GM23338 (cell line): ENCODE data around the gene NQO1.

ENCODE experiments used
- CREB1 ChIP-seq: fragments of 250-450 bp; sonication (Bioruptor Pico); IDR thresholded peaks from 2 replicates; pipeline ENCODE4 v1.5.0; 2020; ENCODE audit warnings: low read depth, mild to moderate bottlenecking, moderate library complexity
- CTCF ChIP-seq, 2 experiments: fragments of 200-600 bp in 1 of 2; sonication (generic) in 1 of 2; conservative IDR thresholded peaks; 2 replicates each; pipeline versions ENCODE4 v1.5.1 to v1.6.1; 2016 to 2017; ENCODE audit warnings: antibody characterized with exemption in 2 of 2, low read depth in 2 of 2, mild to moderate bottlenecking in 2 of 2, moderate library complexity in 1 of 2
- EZH2 ChIP-seq: fragments of 200-600 bp; sonication (generic); IDR thresholded peaks from one replicate; pipeline ENCODE4 v1.8.0; 2017; ENCODE audit warnings: antibody characterized with exemption, mild to moderate bottlenecking, low read depth; ENCODE audit not compliant: unreplicated experiment
- JUNB ChIP-seq: IDR thresholded peaks from one replicate; pipeline ENCODE4 v1.6.1; 2016; ENCODE audit warnings: antibody characterized with exemption; ENCODE audit not compliant: unreplicated experiment
- POLR2AphosphoS5 ChIP-seq: IDR thresholded peaks from 2 replicates; pipeline ENCODE4 v1.6.1; 2016; ENCODE audit warnings: antibody characterized with exemption, low read depth
- REST ChIP-seq: IDR thresholded peaks from one replicate; pipeline ENCODE4 v1.6.1; 2018; ENCODE audit warnings: antibody characterized with exemption; ENCODE audit not compliant: unreplicated experiment

DNA sequence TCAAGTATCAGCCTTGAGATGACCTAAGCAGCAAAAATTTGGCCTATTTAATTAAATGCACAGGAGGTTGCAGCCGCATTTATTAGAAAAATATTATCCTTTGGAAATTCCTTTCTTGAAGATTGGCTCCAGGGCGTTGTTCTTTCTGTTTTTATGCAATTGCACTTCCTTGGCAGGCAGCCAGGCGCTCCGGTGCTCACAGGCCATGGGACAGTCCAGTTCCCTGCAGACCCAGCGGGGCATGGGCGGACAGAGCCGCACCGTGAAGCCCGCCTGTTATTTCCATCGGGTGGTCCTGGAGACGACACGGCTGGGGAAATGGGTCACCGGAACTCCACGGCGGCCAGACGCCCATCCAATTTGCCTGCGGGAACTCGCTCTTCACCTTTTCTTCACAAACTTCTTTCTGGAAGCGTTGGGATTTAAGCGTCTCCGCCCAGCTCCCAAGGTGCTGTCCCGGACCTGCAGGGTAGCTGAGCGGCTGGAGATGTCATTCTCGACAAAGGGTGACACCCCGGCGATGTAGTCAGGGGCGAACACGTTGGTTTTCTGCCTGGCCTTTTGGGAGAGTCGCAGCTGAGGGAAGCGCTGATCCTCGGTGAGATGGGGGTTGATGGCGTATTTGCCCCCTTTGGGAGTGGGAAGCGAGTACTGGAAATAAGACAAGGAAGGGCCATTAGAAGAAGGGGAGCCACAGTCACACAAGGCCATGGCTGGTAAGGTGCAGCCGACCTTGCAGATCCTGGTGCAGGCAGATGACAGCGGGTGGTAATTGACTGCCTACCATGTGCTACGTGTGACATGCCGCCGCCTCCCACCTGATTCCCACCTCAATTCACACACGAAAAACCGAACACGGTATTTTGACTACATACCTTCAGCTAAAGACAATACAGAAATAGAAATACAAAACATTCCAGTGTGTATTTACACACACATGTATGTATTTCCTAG is 15.9 kb upstream of the NQO1 start:
- TF ChIP-seq CREB1 (CRISPR knock-in tag) (no peak), CTCF (conservative IDR thresholded peaks at IDR 0.05; ENCODE audit: low read depth in 2 of 2) (no peak), EZH2 (no peak), REST (no peak), POLR2AphosphoS5 (no peak), JUNB (no peak)
